ENCODE results near the gene COL23A1.

DNA sequence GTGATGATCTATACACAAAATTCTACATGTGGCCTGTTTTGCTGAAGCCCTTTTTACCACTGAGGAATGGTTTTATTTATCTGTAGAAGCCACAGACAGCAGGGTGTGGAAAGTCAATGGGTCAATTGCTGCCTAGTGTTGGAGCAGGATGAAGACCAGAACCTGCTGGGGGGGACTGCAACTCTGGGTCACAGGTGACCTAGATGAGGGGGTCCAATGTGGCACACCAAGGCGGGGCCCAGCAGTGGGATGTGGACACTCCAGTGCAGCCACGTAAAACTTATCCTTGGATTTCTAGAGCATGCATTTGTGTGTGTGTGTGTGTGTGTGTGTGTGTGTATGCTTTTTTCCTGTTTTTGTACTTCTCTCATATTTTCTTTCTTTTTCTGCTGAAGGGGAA lies 210.1 kb downstream of the COL23A1 start:
- TF ChIP-seq ZNF263 (CRISPR knock-in tag; IDR thresholded peaks at IDR 0.05; ENCODE audit: low read depth) (no peak), ETV6 (CRISPR knock-in tag; IDR thresholded peaks at IDR 0.05) (no peak), ATF6 (CRISPR knock-in tag; IDR thresholded peaks at IDR 0.05) (no peak), TEAD4 (CRISPR knock-in tag; IDR thresholded peaks at IDR 0.05) (no peak), MXD4 (CRISPR knock-in tag; IDR thresholded peaks at IDR 0.05; ENCODE audit: borderline replicate concordance) (no peak), AFF4 (CRISPR knock-in tag; IDR thresholded peaks at IDR 0.05; ENCODE audit: borderline replicate concordance) (no peak)
- TF ChIP-seq, protein P1, sequence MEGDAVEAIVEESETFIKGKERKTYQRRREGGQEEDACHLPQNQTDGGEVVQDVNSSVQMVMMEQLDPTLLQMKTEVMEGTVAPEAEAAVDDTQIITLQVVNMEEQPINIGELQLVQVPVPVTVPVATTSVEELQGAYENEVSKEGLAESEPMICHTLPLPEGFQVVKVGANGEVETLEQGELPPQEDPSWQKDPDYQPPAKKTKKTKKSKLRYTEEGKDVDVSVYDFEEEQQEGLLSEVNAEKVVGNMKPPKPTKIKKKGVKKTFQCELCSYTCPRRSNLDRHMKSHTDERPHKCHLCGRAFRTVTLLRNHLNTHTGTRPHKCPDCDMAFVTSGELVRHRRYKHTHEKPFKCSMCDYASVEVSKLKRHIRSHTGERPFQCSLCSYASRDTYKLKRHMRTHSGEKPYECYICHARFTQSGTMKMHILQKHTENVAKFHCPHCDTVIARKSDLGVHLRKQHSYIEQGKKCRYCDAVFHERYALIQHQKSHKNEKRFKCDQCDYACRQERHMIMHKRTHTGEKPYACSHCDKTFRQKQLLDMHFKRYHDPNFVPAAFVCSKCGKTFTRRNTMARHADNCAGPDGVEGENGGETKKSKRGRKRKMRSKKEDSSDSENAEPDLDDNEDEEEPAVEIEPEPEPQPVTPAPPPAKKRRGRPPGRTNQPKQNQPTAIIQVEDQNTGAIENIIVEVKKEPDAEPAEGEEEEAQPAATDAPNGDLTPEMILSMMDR (IDR thresholded peaks at IDR 0.05): no peak
